Neuron (in vitro differentiated cells): Measurements from ENCODE around the gene ARRDC1.

Experiments
- H2AFZ ChIP-seq: one replicate; pipeline ENCODE4 v1.6.1; 2013; ENCODE audit warnings: low read depth, mild to moderate bottlenecking, inconsistent platforms, low read length, moderate library complexity
- H3K27me3 ChIP-seq: one replicate; pipeline ENCODE4 v1.6.1; 2013; ENCODE audit warnings: low read length; ENCODE audit not compliant: insufficient read depth
- H3K36me3 ChIP-seq: one replicate; pipeline ENCODE4 v1.6.1; 2013; ENCODE audit warnings: low read length; ENCODE audit not compliant: insufficient read depth
- H3K4me1 ChIP-seq: one replicate; pipeline ENCODE4 v1.6.1; 2013; ENCODE audit warnings: low read length; ENCODE audit not compliant: insufficient read depth
- H3K4me3 ChIP-seq: 2 replicates; pipeline ENCODE4 v1.5.1; 2013; ENCODE audit warnings: mild to moderate bottlenecking, low read length, moderate library complexity
- H3K9me3 ChIP-seq: one replicate; pipeline ENCODE4 v1.6.1; 2013; ENCODE audit warnings: low read length

The ARRDC1 gene

DNA sequence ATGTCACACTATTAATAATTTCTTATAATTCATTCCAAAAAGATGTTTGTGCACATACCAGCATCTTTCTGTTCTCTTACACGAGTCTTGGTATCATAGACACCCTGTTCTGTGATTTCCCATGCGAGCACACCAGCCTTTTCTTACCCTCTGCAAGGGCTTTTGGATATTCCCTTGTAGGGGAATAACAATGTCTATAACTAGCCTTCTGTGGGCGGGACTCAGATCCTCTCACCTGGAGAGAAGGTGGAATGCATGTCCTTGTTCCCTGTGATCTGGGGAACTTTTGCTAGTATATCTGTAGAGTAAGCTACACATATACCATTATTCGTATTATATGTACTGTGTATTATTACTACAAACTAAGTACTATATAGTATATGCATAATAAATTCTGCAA, 58.1 kb downstream of the ARRDC1 start:
- Histone ChIP-seq H3K36me3 (peaks cover 3% of the 10 kb centered on the region), H2AFZ (no peak overlapping the region), H3K9me3 (no peaks in the 10 kb centered on the region), H3K4me3 (no peak overlapping the region), H3K27me3 (no peaks in the 10 kb centered on the region), H3K4me1 (peaks cover 28% of the 10 kb centered on the region)

DNA sequence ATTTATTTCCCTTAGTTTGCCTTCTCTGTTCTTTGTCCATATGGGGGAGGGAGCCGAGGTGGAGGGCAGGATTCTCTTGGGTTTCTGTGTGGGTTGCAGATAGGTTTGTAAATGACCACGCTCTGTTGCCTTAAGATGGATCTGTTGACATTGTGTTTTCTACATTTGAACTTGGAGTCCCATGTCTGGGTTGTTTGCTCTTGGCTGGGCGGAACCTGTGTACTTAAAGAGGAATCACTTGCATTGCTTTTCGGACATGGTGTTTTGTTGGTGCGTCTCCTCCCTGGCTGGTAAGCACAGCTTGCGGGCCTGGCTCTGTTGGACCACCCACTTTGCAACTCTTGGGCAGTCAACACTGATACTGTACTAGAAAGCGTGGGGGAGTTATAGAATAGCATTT, 59.2 kb downstream of the ARRDC1 start:
- Histone ChIP-seq H3K9me3 (no peaks in the 10 kb centered on the region), H3K27me3 (no peaks in the 10 kb centered on the region), H2AFZ (no peak overlapping the region), H3K4me3 (no peak overlapping the region), H3K36me3 (peaks cover 7% of the 10 kb centered on the region), H3K4me1 (peaks cover 28% of the 10 kb centered on the region)
